NCI-H774 (cell line): ENCODE results near the gene ASTL.

ENCODE experiments used
- DNase-seq: peaks from one replicate; lab custom pipeline; 2025; lab: John Stamatoyannopoulos, UW

ASTL gene

DNA sequence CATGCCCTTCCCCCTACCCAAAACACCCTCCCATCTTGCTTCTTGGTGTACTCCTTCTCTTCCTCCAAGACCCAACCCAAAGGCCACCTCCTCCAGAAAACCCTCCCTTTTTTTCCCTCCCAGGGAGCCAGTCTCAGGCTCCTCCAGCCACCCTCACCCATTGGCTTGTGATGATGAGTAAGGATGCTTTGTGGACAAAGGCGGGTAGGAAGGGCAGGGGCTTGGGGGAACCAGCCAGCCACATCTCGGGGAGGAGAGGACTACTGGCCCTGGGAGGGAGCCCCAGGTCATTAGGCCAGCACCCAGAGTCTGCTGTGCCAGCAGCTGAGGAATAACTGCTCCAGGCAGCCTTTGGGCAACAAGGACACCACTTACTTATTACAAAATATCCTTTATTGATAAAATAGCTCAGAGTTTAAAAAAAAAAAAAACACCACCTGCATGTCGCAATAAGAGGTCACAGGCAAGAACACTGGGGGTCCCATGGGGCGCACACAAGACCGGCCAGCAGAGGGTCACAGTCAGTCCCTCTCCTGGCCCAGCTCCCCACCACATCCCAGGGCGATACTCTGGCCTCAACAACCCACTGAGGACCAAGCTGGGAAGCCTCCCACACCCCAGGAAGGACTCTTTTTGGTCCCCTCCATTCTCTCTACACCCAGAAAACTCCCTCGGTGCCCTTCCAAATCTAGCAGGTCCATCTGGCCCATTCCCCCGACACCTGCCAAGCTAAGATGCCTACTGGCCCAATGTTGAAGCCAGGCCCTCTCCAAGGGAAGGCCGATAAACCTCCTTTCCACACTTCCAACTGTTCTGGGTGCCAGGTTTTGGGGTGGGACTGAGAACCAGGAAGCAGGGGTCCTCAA, 25.6 kb downstream of the ASTL start:
- no peak for DNase-seq

GRCh38 chr2:96111823-96112500, 26.3 kb downstream of the ASTL start:
- no peak for DNase-seq

DNA sequence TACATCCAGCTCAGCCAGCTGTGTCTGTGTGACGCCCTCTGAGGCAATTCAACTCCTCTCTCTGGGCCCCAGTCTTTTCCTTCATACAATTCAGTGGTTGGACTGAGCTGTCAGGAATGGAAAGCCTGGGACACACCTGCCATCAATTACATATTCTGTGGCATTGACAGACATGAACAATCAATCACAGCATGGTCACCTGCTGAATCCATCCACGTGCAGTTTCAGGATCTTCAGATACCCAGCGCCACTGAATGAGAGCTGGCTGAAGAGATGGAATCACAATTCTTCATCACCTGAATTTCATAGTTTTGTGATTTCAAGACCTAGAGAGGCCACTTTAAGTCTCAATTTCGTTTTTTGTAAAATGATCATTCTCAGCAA, 27.1 kb downstream of the ASTL start:
- no peak for DNase-seq

GRCh38 chr2:96110621-96111256, 27.6 kb downstream of the ASTL start:
- no peak for DNase-seq

DNA sequence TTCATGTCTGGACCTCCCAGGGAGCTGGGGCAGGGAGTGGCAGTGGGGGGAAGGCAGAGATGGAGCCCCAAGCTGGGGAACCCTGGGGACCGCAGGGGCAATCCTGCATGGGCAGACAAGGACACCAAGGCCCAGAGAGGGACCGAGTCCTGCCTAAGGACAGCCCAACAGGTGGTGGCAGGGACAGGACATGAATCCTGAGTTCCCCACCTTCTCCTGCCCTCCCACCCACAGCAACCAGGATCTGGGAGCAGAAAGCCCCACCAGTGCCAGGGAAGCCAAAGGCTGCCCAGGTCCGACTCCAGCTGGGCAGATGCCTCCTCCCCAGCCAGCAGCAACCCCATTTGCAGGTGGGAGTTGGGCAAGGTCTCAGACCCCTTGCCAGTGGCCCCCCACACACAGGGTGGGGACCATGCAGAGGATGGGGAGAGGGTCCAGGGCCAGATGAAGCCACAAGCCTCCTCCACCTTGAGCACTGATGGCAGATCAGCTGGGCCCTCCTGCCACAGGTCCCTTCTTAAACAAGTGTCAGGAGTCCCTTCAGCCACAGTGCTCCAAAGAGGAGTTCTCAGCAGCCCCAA, 28.3 kb downstream of the ASTL start:
- DNase-seq, result no peak

GRCh38 chr2:96109361-96109680, 29.0 kb downstream of the ASTL start:
- no peak for DNase-seq

- no peak for DNase-seq
These were observed 29.6 kb downstream of the ASTL start for GRCh38 chr2:96108541-96109360.

DNA sequence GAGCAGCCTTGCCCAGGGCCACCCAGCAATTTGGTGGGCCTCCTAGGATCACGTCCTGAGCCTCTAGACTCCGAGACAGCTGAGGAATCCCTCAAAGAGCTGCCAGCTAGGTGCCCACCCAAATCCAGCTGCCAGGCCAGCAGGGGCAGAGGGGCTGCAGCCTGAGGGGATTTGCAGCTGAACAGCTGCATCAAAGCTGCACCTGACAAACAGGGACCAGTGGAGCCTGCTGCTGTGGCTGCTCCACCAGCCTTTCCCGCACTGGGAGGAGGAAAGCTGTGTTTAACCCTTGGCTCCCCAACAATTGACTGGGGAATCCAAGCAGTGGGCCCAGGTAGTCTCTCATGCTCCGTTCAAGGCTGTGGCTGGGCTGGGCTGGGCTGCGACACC, 30.2 kb downstream of the ASTL start:
- no peak for DNase-seq

DNA sequence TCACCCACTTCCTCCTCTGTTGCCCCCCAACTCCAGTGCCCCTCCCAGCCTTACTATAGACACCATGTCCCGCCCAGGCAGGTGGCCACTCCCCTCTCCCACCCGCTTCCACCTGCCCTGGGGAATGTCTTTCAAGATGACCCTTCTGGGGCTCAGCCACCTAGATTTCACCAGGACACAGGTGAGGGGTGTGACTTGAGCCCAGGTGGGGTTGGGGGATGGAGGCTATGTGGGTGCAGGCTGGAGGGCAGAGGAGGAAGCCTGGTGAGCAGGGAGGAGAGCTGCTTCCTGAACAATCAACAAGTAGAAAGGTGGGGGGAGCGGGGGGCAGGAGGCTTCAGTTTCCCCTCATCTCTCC, 30.6 kb downstream of the ASTL start:
- DNase-seq, result no peak

- DNase-seq, result no peak
These were observed 31.2 kb downstream of the ASTL start for GRCh38 chr2:96106991-96107707.

DNA sequence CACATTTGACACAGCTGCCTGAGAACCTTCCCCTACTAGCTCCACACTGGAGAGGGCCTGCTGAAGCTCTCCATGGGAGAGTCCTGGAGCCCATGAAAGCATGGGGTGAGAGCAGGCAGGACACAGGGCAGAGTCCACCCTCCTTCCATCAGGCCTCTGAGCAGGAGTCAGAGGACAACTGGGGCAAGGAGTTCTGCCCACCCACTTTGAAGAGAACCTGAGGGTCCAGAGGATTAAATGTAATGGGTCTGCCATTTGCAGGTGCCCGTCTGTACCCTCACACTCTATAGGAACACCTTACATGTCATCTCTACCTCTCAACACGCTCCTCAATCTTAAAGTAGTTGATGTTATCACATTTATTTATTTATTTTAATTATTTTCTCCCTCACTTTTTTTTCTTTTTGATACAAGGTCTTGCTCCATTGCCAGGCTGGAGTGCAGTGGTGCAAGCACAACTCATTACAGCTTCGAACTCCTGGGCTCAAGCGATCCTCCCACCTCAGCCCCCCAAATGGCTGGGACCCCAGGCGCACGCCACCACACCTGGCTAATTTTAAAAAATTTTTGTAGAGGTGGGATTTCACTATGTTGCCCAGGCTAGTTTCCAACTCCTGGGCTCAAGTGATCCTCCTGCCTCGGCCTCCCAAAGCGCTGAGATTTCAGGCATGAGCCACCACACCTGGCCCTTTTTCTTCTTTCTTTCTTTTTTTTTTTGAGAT, 32.1 kb downstream of the ASTL start:
- DNase-seq, result no peak

DNA sequence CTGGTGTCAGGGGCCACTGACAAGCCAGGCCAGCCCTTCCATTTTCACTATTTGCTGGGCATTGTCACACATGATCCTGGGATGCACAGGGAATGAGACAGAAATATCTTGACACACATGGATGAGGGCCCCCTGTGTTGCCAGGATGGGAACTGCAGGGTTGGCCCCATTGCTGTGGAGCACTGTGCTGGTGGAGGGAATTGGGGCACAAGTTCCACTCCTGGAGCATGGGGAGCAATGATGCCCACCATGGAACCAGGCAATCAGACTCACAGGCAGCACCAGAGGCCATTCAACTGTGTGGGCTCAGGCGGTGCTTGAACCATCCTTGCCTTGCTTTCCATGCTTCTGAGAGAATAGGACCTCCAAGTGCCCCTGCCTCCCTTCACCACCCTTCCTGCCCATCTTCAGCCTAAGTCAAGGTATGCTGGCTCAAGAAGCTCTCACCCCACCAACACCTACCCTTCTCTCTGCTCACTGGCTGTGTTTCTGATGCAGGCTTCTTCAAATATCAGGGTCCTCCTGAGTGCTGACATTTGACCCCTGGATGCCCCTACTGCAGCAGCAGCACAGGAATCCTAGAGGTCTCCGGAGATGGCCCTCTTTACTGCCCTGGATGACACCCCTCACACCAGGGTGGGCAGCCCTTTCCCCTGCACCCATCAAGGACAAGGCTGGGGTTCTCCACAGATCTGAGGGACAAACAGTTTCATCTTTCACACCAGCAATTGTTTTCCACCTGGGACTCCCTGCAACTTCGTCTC, 33.0 kb downstream of the ASTL start:
- DNase-seq, result no peak

DNA sequence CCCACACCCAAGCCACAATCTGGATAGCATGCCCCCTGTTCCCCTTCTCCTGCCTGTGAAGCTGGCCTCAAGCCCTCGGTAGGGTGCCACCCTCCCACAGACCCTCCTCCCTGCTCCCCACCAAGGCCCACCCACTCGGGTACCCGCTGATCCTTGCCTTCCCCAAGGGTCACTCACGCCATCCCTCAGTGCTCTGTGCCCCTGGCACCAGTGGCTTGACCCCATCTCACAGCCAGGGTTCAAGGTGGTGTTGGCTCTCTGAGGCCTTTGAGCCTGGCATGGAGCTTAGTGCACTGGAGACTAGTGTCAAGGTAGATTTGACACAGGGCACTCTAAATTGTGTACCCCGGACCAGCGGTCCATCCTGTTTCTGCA, 33.8 kb downstream of the ASTL start:
- DNase-seq, result no peak

- DNase-seq, result no peak
These were observed 34.4 kb downstream of the ASTL start for GRCh38 chr2:96103761-96104486.

DNA sequence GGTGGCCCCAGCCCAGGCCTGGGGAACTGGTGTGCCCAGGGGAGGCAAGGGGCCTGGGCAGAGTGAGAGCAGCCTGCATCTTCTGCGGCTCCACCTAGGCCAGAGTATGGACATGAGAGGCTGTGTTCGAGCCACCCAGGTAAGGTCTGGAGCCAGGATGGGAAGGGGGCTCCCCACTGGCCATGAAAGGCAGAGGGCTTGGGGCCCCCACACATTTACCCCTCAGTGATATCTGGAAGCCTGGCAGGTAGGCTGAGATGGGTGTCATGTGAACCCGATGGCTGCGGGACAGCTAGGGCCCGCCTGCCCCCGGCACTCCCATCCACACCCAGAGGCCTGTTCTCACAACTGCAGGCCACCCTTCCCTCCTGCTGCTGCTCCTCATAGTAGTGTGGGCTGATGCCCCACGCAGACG, 35.1 kb downstream of the ASTL start:
- no peak for DNase-seq

GRCh38 chr2:96102596-96103186, 35.6 kb downstream of the ASTL start:
- no peak for DNase-seq

GRCh38 chr2:96100893-96101304, 37.4 kb downstream of the ASTL start:
- no peak for DNase-seq

DNA sequence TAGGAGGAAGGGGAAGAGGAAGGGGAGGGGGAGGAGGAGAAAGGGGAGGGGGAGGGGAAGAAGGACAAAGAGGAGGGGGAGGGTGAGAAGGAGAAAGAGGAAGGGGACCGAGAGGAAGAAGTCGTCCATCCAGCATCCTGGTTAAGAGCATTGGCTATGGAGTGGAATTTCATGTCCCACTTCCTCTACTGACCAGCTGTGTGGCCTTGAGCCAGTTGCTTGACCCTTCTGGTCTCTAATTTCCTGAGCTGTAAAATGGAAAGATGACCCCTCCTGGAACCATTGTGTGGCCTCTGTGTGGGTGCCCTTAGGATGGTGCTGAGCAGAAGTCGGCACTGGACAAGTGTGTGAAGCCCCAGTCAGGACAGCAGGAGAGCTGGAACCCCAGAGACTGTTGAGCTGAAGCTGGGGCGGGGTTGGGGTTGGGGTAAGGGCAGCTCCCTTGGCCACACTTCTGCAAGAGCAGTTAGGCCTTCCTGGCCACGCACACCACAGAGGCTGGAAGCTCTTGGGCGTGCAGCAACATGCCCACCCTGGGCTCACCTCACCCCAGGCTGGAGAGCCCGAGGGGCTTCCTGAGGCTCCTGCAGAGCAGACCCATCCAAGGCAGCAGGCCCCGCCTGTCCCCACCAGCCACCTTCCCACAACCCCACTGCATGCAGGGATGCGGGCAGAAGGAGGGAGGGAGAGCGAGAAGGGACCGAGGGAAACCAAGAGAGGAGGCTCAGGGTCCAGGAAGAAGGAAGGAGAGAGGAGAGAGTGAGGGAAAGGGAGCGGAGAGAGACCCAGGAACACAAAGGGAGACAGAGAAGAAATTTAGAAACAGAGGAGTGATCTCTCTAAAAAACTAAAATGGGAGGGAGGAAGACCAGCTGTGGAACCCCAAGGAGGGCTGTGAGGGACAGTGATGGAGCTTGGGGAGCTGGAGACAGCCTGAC, 38.2 kb downstream of the ASTL start:
- DNase-seq, result no peak
